ENCODE data around the gene RGS17.

The RGS17 gene

DNA sequence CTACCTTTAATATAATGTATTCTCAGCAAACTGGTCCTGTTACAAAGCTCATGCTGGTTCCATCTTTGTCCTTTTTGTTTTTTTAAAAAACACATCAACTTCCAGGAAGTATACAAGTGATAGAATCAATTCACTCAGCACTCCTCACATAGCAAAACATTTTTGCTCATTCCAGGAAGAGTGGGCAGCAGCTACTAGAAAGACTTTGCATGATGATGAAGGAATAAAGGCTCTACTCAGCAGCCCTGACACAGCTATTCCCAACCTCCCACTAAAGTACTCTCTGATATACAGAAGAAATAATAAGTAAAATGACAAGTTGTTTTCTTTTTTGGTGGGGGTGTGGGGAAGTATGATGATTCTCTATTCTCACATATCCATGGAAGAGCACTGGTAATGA lies 61.2 kb downstream of the RGS17 start:
- H3K27ac ChIP-seq (ENCODE audit: low read depth, low read length) = no peak overlapping the region
- H3K36me3 ChIP-seq (ENCODE audit: control insufficient read depth in 5 of 5, insufficient read depth in 5 of 5, low read length in 5 of 5) = no peaks in the 10 kb centered on the region
- no peak overlapping the region for H3K4me3 ChIP-seq (ENCODE audit: low read depth in 1 of 5, low read length in 5 of 5)
- H3K4me1 ChIP-seq (ENCODE audit: control insufficient read depth in 5 of 5, insufficient read depth in 5 of 5, low read length in 5 of 5) = no peaks in the 10 kb centered on the region
- no peak overlapping the region for H3K9ac ChIP-seq (ENCODE audit: low read length in 5 of 5)
- no peaks in the 10 kb centered on the region for H3K27me3 ChIP-seq (ENCODE audit: control insufficient read depth in 5 of 5, insufficient read depth in 4 of 5, low read length in 5 of 5)
- H3K9me3 ChIP-seq (ENCODE audit: control insufficient read depth in 5 of 5, low read length in 5 of 5) = no peaks in the 10 kb centered on the region

DNA sequence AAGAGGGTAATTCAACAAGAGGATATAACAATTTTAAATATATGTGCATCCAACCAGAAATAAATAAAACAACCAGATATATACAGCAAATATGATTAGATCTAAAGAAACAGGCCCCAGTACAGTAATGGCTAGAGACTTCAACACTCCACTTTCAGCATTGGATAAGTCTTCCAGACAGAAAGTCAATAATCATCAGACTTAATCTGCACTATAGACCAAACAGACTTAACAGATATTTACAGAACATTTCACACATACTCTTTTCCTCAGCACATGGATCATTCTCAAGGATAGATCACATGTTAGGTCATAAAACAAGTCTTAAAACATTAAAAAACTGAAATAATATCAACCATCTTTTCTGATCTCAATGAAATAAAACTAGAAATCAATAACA lies 65.9 kb downstream of the RGS17 start:
- H3K27ac ChIP-seq (ENCODE audit: low read depth, low read length) = no peak overlapping the region
- H3K4me3 ChIP-seq (ENCODE audit: low read depth in 1 of 5, low read length in 5 of 5) = no peak overlapping the region
- H3K4me1 ChIP-seq (ENCODE audit: control insufficient read depth in 5 of 5, insufficient read depth in 5 of 5, low read length in 5 of 5) = no peaks in the 10 kb centered on the region
- peaks cover 0 to 11% (median 0%) of the 10 kb centered on the region in 5 donors for H3K9me3 ChIP-seq (ENCODE audit: control insufficient read depth in 5 of 5, low read length in 5 of 5)
- no peak overlapping the region for H3K9ac ChIP-seq (ENCODE audit: low read length in 5 of 5)
- no peaks in the 10 kb centered on the region for H3K36me3 ChIP-seq (ENCODE audit: control insufficient read depth in 5 of 5, insufficient read depth in 5 of 5, low read length in 5 of 5)
- H3K27me3 ChIP-seq (ENCODE audit: control insufficient read depth in 5 of 5, insufficient read depth in 4 of 5, low read length in 5 of 5) = no peaks in the 10 kb centered on the region

DNA sequence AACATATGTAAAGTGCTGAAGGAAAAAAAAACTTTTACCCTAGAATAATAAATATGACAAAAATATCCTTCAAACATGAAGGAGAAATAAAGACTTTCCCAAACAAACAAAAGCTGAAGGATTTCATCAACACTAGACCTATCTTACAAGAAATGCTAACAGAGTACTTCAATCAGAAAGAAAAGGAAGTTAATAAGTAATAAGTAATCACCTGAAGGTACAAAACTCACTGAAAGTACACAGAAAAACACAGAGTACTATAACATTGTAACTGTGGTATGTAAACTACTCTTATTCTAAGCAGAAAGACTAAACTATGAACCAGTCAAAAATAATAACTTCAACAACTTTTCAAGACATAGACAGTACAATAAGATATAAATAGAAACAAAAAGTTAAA lies 67.1 kb downstream of the RGS17 start:
- no peaks in the 10 kb centered on the region for H3K36me3 ChIP-seq (ENCODE audit: control insufficient read depth in 5 of 5, insufficient read depth in 5 of 5, low read length in 5 of 5)
- H3K9me3 ChIP-seq (ENCODE audit: control insufficient read depth in 5 of 5, low read length in 5 of 5) = peaks cover 0 to 11% (median 0%) of the 10 kb centered on the region in 5 donors

DNA sequence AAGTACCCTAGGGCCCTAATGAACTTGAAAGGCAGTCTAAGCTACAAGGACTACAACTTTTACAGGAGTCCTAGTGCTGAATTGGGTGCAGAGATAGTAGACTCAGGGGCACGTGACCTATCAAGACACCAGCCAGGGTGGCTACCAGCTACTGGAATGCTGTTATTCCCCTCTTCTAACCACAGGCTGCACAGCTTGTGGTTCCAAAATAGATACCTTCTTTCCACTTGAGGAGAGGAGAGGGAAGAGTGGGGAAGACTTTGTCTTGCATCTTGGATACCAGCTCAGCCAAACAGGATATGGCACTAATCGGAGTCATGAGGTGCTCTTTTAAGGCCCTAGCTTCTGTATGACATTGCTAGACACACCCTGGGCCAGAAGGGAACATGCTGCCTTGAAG lies 68.6 kb downstream of the RGS17 start:
- Histone ChIP-seq H3K36me3 (ENCODE audit: control insufficient read depth in 5 of 5, insufficient read depth in 5 of 5, low read length in 5 of 5) (no peaks in the 10 kb centered on the region), H3K27ac (ENCODE audit: low read depth, low read length) (no peak overlapping the region), H3K4me3 (ENCODE audit: low read depth in 1 of 5, low read length in 5 of 5) (no peak overlapping the region), H3K9me3 (ENCODE audit: control insufficient read depth in 5 of 5, low read length in 5 of 5) (peaks cover 0 to 11% (median 0%) of the 10 kb centered on the region in 5 donors), H3K9ac (ENCODE audit: low read length in 5 of 5) (no peak overlapping the region), H3K27me3 (ENCODE audit: control insufficient read depth in 5 of 5, insufficient read depth in 4 of 5, low read length in 5 of 5) (no peaks in the 10 kb centered on the region), H3K4me1 (ENCODE audit: control insufficient read depth in 5 of 5, insufficient read depth in 5 of 5, low read length in 5 of 5) (peaks cover 0 to 5% (median 0%) of the 10 kb centered on the region in 5 donors)

More for the DNA sequence above, 67.1 kb downstream of the RGS17 start:
- no peak overlapping the region for H3K4me3 ChIP-seq (ENCODE audit: low read depth in 1 of 5, low read length in 5 of 5)
- no peak overlapping the region for H3K9ac ChIP-seq (ENCODE audit: low read length in 5 of 5)
- H3K27ac ChIP-seq (ENCODE audit: low read depth, low read length) = no peak overlapping the region
- no peaks in the 10 kb centered on the region for H3K27me3 ChIP-seq (ENCODE audit: control insufficient read depth in 5 of 5, insufficient read depth in 4 of 5, low read length in 5 of 5)
- peaks cover 0 to 5% (median 0%) of the 10 kb centered on the region in 5 donors for H3K4me1 ChIP-seq (ENCODE audit: control insufficient read depth in 5 of 5, insufficient read depth in 5 of 5, low read length in 5 of 5)

DNA sequence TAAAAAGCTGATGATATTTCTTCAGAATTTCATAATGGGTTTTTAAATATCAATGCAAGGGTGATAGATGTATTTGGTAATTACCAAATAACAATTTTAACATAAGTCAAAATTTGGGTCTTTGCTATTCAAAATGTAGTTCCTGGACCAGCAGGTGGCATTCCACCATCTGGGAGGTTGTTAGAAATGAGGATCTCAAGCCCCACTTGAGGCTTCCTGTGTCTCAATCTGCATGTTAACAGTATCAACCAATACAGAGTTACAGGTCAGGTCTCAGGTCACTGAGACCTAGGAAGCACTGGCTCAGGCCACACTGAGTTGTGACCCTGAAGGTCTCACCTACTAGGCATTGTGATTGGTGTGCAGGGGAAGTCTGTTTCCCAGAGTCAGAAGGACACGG lies 71.3 kb downstream of the RGS17 start:
- H3K4me3 ChIP-seq (ENCODE audit: low read depth in 1 of 5, low read length in 5 of 5) = no peak overlapping the region
- H3K4me1 ChIP-seq (ENCODE audit: control insufficient read depth in 5 of 5, insufficient read depth in 5 of 5, low read length in 5 of 5) = peaks cover 0 to 5% (median 0%) of the 10 kb centered on the region in 5 donors
- H3K36me3 ChIP-seq (ENCODE audit: control insufficient read depth in 5 of 5, insufficient read depth in 5 of 5, low read length in 5 of 5) = no peaks in the 10 kb centered on the region
- H3K9me3 ChIP-seq (ENCODE audit: control insufficient read depth in 5 of 5, low read length in 5 of 5) = peaks cover 0 to 11% (median 0%) of the 10 kb centered on the region in 5 donors
- no peak overlapping the region for H3K27ac ChIP-seq (ENCODE audit: low read depth, low read length)
- no peaks in the 10 kb centered on the region for H3K27me3 ChIP-seq (ENCODE audit: control insufficient read depth in 5 of 5, insufficient read depth in 4 of 5, low read length in 5 of 5)
- H3K9ac ChIP-seq (ENCODE audit: low read length in 5 of 5) = no peak overlapping the region

DNA sequence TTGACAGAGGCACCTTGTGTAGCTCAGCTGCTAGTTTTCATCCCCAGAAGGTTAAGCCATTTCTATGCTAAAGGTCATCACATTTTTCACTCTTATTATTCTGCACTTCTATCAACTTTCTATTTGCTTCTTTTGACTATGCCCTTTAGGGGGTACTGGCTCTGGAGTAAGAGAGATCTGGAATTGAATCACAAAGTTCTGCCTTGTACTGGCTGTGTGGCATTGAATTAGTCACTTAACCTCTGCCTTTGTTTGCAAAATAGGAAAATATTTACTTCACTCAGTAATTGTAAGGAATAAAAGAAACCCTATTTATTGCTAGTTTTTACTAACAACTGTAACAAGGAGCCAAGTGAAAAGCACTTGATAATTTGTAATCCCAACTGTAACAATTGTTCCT lies 71.8 kb downstream of the RGS17 start:
- Histone ChIP-seq H3K36me3 (ENCODE audit: control insufficient read depth in 5 of 5, insufficient read depth in 5 of 5, low read length in 5 of 5) (no peaks in the 10 kb centered on the region), H3K9me3 (ENCODE audit: control insufficient read depth in 5 of 5, low read length in 5 of 5) (peaks cover 0 to 11% (median 0%) of the 10 kb centered on the region in 5 donors), H3K4me3 (ENCODE audit: low read depth in 1 of 5, low read length in 5 of 5) (no peak overlapping the region), H3K4me1 (ENCODE audit: control insufficient read depth in 5 of 5, insufficient read depth in 5 of 5, low read length in 5 of 5) (peaks cover 0 to 5% (median 0%) of the 10 kb centered on the region in 5 donors), H3K9ac (ENCODE audit: low read length in 5 of 5) (no peak overlapping the region), H3K27ac (ENCODE audit: low read depth, low read length) (no peak overlapping the region), H3K27me3 (ENCODE audit: control insufficient read depth in 5 of 5, insufficient read depth in 4 of 5, low read length in 5 of 5) (no peaks in the 10 kb centered on the region)

DNA sequence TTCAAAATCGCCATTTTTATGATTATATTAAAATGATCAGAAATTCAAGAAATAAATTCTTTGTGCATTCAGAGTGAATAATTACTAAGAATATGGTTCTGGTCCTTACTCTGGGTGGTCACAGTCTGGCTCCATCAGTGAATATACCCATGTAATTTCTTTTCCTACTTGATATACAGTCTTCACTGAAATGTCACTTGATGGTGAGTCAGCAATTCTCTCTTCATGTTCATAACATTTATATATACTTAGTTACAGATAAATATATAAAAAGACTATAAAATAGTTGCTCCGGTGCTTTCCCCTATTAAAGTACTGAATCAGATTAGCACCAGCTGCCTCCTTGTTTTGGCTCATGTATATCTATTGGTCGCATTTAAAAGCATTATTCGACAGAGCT lies 72.2 kb downstream of the RGS17 start:
- H3K4me3 ChIP-seq (ENCODE audit: low read depth in 1 of 5, low read length in 5 of 5) = no peak overlapping the region
- H3K27ac ChIP-seq (ENCODE audit: low read depth, low read length) = no peak overlapping the region
- H3K27me3 ChIP-seq (ENCODE audit: control insufficient read depth in 5 of 5, insufficient read depth in 4 of 5, low read length in 5 of 5) = no peaks in the 10 kb centered on the region
- H3K4me1 ChIP-seq (ENCODE audit: control insufficient read depth in 5 of 5, insufficient read depth in 5 of 5, low read length in 5 of 5) = peaks cover 0 to 5% (median 0%) of the 10 kb centered on the region in 5 donors
- H3K36me3 ChIP-seq (ENCODE audit: control insufficient read depth in 5 of 5, insufficient read depth in 5 of 5, low read length in 5 of 5) = no peaks in the 10 kb centered on the region
- H3K9me3 ChIP-seq (ENCODE audit: control insufficient read depth in 5 of 5, low read length in 5 of 5) = peaks cover 0 to 11% (median 0%) of the 10 kb centered on the region in 5 donors
- H3K9ac ChIP-seq (ENCODE audit: low read length in 5 of 5) = no peak overlapping the region

DNA sequence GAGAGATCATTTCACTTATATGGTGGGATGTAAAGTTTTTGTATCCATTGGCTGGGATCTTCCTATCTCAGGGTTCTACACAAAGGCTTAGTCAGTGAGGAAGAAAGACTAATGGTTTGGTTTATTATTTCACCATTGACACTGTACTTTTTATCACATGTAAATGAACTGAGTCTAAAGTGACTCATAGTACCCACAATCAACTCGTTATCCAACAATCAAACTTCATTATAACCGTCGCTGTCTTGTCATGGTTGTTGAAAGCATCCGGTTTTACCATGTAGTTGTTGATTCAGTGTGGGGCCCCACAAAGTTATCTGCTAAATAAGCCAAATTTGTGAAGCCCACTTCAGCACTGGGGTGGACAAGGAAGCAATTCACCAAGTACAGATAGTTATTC lies 72.8 kb downstream of the RGS17 start:
- Histone ChIP-seq H3K4me3 (ENCODE audit: low read depth in 1 of 5, low read length in 5 of 5) (no peak overlapping the region), H3K27me3 (ENCODE audit: control insufficient read depth in 5 of 5, insufficient read depth in 4 of 5, low read length in 5 of 5) (no peaks in the 10 kb centered on the region), H3K36me3 (ENCODE audit: control insufficient read depth in 5 of 5, insufficient read depth in 5 of 5, low read length in 5 of 5) (no peaks in the 10 kb centered on the region), H3K4me1 (ENCODE audit: control insufficient read depth in 5 of 5, insufficient read depth in 5 of 5, low read length in 5 of 5) (peaks cover 0 to 5% (median 0%) of the 10 kb centered on the region in 5 donors), H3K9me3 (ENCODE audit: control insufficient read depth in 5 of 5, low read length in 5 of 5) (peaks cover 0 to 8% (median 0%) of the 10 kb centered on the region in 5 donors), H3K27ac (ENCODE audit: low read depth, low read length) (no peak overlapping the region), H3K9ac (ENCODE audit: low read length in 5 of 5) (no peak overlapping the region)

DNA sequence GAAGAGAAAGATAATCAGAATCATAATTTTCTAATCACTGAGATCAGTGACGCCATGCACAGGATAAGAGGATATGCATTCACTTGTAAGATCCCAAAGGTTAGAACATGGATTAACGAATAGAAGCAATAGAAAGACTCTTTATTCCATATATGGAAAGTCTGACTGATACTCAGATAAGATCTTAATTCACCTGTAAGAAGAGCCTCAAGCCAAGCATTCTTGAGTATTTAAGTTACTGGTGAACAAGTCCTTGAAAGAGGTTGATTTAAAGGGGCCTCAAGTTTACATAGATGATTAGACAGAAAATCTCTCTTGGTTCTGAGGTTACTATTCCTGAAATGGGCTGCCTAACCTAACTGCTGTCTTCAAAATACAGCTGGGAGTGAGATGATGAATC lies 74.8 kb downstream of the RGS17 start:
- Histone ChIP-seq H3K36me3 (ENCODE audit: control insufficient read depth in 5 of 5, insufficient read depth in 5 of 5, low read length in 5 of 5) (no peaks in the 10 kb centered on the region), H3K9me3 (ENCODE audit: control insufficient read depth in 5 of 5, low read length in 5 of 5) (no peaks in the 10 kb centered on the region), H3K27ac (ENCODE audit: low read depth, low read length) (no peak overlapping the region), H3K4me3 (ENCODE audit: low read depth in 1 of 5, low read length in 5 of 5) (no peak overlapping the region), H3K9ac (ENCODE audit: low read length in 5 of 5) (no peak overlapping the region), H3K4me1 (ENCODE audit: control insufficient read depth in 5 of 5, insufficient read depth in 5 of 5, low read length in 5 of 5) (peaks cover 0 to 5% (median 0%) of the 10 kb centered on the region in 5 donors), H3K27me3 (ENCODE audit: control insufficient read depth in 5 of 5, insufficient read depth in 4 of 5, low read length in 5 of 5) (no peaks in the 10 kb centered on the region)

DNA sequence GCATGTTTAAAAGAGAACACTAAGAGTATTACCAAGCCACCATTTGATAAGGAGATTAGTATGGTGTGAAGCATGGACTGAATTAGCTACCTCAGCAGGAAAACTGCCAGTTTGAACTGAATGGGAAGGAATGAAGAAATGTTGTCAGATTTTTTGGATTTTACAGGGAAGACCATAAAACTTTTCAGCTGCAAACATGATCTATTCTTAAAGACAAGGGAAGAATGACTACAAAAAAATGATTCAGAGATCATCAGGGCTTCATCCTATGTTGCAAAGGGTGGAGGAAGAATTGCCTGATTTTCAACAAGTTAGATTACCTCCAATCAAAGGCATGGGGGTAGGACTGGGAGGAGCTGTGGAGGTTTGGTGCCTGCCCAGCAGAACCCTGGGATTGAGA lies 79.3 kb downstream of the RGS17 start:
- Histone ChIP-seq H3K36me3 (ENCODE audit: control insufficient read depth in 5 of 5, insufficient read depth in 5 of 5, low read length in 5 of 5) (no peaks in the 10 kb centered on the region), H3K9ac (ENCODE audit: low read length in 5 of 5) (no peak overlapping the region), H3K9me3 (ENCODE audit: control insufficient read depth in 5 of 5, low read length in 5 of 5) (no peaks in the 10 kb centered on the region), H3K4me1 (ENCODE audit: control insufficient read depth in 5 of 5, insufficient read depth in 5 of 5, low read length in 5 of 5) (no peaks in the 10 kb centered on the region), H3K27me3 (ENCODE audit: control insufficient read depth in 5 of 5, insufficient read depth in 4 of 5, low read length in 5 of 5) (no peaks in the 10 kb centered on the region), H3K27ac (ENCODE audit: low read depth, low read length) (no peak overlapping the region), H3K4me3 (ENCODE audit: low read depth in 1 of 5, low read length in 5 of 5) (no peak overlapping the region)

DNA sequence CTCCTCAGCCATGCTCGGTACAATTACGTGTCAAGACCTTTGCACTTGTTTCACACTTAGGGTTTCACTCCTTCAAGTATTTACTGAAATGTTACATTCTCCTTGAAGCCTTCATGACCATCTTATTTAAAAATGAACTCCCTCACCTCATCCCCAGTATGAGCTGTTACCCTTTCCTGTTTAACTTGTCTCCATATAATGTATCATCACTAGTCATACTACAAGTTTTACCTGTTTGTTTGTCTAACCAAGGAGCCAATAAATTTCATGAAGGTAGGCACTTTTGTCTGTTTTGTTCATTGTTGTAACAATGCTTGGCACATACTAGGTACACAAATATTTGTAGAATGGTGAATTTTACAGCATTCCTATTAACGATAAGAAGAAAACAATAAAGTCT lies 82.5 kb downstream of the RGS17 start:
- no peaks in the 10 kb centered on the region for H3K27me3 ChIP-seq (ENCODE audit: control insufficient read depth in 5 of 5, insufficient read depth in 4 of 5, low read length in 5 of 5)
- no peaks in the 10 kb centered on the region for H3K36me3 ChIP-seq (ENCODE audit: control insufficient read depth in 5 of 5, insufficient read depth in 5 of 5, low read length in 5 of 5)
- H3K27ac ChIP-seq (ENCODE audit: low read depth, low read length) = no peak overlapping the region
- H3K4me3 ChIP-seq (ENCODE audit: low read depth in 1 of 5, low read length in 5 of 5) = no peak overlapping the region
- H3K4me1 ChIP-seq (ENCODE audit: control insufficient read depth in 5 of 5, insufficient read depth in 5 of 5, low read length in 5 of 5) = no peaks in the 10 kb centered on the region
- no peaks in the 10 kb centered on the region for H3K9me3 ChIP-seq (ENCODE audit: control insufficient read depth in 5 of 5, low read length in 5 of 5)
- H3K9ac ChIP-seq (ENCODE audit: low read length in 5 of 5) = no peak overlapping the region

Measured in subcutaneous abdominal adipose tissue (tissue), 5 donors.